ENCODE measurements around the gene C12orf50.

Gene C12orf50

DNA sequence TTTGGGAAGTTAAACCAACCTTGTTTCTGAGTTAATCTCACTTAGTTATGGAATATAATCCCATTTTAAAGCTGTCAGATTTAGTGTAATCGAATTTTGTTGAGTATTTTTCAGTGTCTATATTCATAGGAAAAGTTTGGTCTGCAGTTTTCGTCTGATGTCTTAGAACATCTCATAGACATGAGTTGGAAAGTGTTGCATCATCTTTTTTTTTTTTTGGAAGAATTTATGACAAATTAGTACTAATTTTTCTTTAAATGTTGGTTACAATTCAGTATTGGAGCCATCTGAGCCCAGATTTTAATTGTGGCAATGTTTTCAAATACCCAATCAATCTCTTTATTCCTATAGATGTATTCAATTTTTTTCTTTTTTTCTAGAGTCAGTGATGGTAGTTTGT is 27.9 kb downstream of the C12orf50 start:
- Histone ChIP-seq H3K27me3 (ENCODE audit: insufficient read depth, low read length) (no peaks in the 10 kb centered on the region), H3K79me2 (ENCODE audit: insufficient read depth, low read length) (no peaks in the 10 kb centered on the region), H3K4me3 (ENCODE audit: low read depth, low read length, poor library complexity, severe bottlenecking) (no peak overlapping the region), H2AFZ (ENCODE audit: low read length) (no peak overlapping the region), H3K9ac (ENCODE audit: low read length) (no peak overlapping the region), H4K20me1 (ENCODE audit: insufficient read depth, low read length) (no peaks in the 10 kb centered on the region), H3F3A (ENCODE audit: insufficient read depth, low read length) (no peaks in the 10 kb centered on the region), H3K27ac (ENCODE audit: low read depth, low read length, poor library complexity, severe bottlenecking) (no peak overlapping the region), H3K4me1 (ENCODE audit: insufficient read depth, low read length, severe bottlenecking) (no peaks in the 10 kb centered on the region), H3K4me2 (ENCODE audit: low read length) (no peak overlapping the region), H3K9me3 (ENCODE audit: low read length) (no peaks in the 10 kb centered on the region), H3K36me3 (ENCODE audit: insufficient read depth, low read length) (no peaks in the 10 kb centered on the region), H3K9me2 (ENCODE audit: low read depth, low read length) (no peaks in the 10 kb centered on the region)
- TF ChIP-seq, protein P1, sequence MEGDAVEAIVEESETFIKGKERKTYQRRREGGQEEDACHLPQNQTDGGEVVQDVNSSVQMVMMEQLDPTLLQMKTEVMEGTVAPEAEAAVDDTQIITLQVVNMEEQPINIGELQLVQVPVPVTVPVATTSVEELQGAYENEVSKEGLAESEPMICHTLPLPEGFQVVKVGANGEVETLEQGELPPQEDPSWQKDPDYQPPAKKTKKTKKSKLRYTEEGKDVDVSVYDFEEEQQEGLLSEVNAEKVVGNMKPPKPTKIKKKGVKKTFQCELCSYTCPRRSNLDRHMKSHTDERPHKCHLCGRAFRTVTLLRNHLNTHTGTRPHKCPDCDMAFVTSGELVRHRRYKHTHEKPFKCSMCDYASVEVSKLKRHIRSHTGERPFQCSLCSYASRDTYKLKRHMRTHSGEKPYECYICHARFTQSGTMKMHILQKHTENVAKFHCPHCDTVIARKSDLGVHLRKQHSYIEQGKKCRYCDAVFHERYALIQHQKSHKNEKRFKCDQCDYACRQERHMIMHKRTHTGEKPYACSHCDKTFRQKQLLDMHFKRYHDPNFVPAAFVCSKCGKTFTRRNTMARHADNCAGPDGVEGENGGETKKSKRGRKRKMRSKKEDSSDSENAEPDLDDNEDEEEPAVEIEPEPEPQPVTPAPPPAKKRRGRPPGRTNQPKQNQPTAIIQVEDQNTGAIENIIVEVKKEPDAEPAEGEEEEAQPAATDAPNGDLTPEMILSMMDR (IDR thresholded peaks at IDR 0.05; ENCODE audit: low read length): no peak
- TF ChIP-seq EZH2 (IDR thresholded peaks at IDR 0.05; ENCODE audit: borderline replicate concordance, low read length): no peak

DNA sequence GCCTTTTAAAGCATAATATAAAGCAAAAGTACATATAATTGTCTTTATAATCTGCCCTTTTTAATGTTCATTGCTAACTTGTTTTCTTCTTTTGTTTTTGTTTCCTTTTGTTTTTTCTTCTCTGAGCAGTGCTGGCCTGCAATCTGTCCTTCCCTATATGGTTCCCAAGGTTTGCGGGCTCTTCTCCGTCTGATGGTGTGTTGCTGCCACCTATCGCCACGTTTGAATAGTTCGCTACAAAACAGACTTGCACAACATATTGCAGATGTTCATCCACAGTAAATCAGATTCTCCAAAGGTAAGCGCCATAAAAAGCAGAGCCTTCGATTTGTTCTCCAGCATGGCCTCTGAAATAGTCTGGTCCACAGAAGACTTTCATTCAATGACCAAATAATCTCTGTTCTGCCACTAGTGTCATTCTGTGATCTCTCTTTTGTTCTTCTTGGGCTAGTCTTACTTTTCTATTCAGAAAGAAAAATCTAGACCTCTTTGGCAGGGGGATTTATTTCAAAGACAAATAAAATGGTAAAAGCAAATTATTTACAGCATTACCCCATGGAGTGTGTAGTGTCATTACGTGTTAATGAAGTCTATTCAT is 33.5 kb downstream of the C12orf50 start:
- Histone ChIP-seq H3K4me3 (ENCODE audit: low read depth, low read length, poor library complexity, severe bottlenecking) (no peak overlapping the region), H3K36me3 (ENCODE audit: insufficient read depth, low read length) (no peaks in the 10 kb centered on the region), H3K9me3 (ENCODE audit: low read length) (no peaks in the 10 kb centered on the region), H3F3A (ENCODE audit: insufficient read depth, low read length) (no peaks in the 10 kb centered on the region), H4K20me1 (ENCODE audit: insufficient read depth, low read length) (no peaks in the 10 kb centered on the region), H3K27me3 (ENCODE audit: insufficient read depth, low read length) (no peaks in the 10 kb centered on the region), H3K9ac (ENCODE audit: low read length) (no peak overlapping the region), H3K9me2 (ENCODE audit: low read depth, low read length) (no peaks in the 10 kb centered on the region), H3K79me2 (ENCODE audit: insufficient read depth, low read length) (no peaks in the 10 kb centered on the region), H3K4me2 (ENCODE audit: low read length) (no peak overlapping the region), H3K4me1 (ENCODE audit: insufficient read depth, low read length, severe bottlenecking) (no peaks in the 10 kb centered on the region), H2AFZ (ENCODE audit: low read length) (no peak overlapping the region), H3K27ac (ENCODE audit: low read depth, low read length, poor library complexity, severe bottlenecking) (no peak overlapping the region)
- no peak for TF ChIP-seq EZH2 (IDR thresholded peaks at IDR 0.05; ENCODE audit: borderline replicate concordance, low read length)
- TF ChIP-seq, protein P1 (IDR thresholded peaks at IDR 0.05; ENCODE audit: low read length): peak; percentile 74

DNA sequence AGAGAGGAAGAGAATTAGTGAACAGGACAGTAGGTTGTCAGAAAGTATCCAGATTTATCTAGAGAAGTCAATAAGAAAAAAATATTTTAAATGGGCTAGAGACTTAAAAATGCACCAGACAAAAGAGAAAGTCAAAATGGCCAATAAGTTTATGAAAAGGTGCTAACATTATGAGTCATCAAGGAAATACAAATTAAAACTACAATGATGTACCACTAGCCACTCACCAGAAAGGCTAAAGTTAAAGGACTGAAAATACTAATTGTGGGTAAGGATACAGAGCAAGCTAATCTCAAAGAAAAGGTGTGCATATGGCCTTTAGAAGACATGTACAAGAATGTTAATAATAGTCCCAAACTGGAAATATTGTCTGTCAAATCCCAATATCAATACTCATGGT is 37.7 kb downstream of the C12orf50 start:
- no peaks in the 10 kb centered on the region for H3K79me2 ChIP-seq (ENCODE audit: insufficient read depth, low read length)
- no peaks in the 10 kb centered on the region for H3F3A ChIP-seq (ENCODE audit: insufficient read depth, low read length)
- no peak overlapping the region for H3K4me3 ChIP-seq (ENCODE audit: low read depth, low read length, poor library complexity, severe bottlenecking)
- no peak overlapping the region for H3K27ac ChIP-seq (ENCODE audit: low read depth, low read length, poor library complexity, severe bottlenecking)
- H3K36me3 ChIP-seq (ENCODE audit: insufficient read depth, low read length): no peaks in the 10 kb centered on the region
- H3K9ac ChIP-seq (ENCODE audit: low read length): no peak overlapping the region
- no peaks in the 10 kb centered on the region for H4K20me1 ChIP-seq (ENCODE audit: insufficient read depth, low read length)
- H3K27me3 ChIP-seq (ENCODE audit: insufficient read depth, low read length): no peaks in the 10 kb centered on the region
- H2AFZ ChIP-seq (ENCODE audit: low read length): no peak overlapping the region
- H3K9me3 ChIP-seq (ENCODE audit: low read length): no peaks in the 10 kb centered on the region
- no peak overlapping the region for H3K4me2 ChIP-seq (ENCODE audit: low read length)
- TF ChIP-seq, protein P1 (IDR thresholded peaks at IDR 0.05; ENCODE audit: low read length): no peak
- no peak for TF ChIP-seq EZH2 (IDR thresholded peaks at IDR 0.05; ENCODE audit: borderline replicate concordance, low read length)
- H3K9me2 ChIP-seq (ENCODE audit: low read depth, low read length): no peaks in the 10 kb centered on the region
- no peaks in the 10 kb centered on the region for H3K4me1 ChIP-seq (ENCODE audit: insufficient read depth, low read length, severe bottlenecking)
